K562 (cell line): Measurements from ENCODE around the gene CCDC68. TPM values are rescaled to one million over a fixed set of nuclear protein-coding genes. Genes with fewer than 3 reads are reported as not detected.

Experiments
- ATAC-seq: fragments of 200-7000 bp; cut with Tn5 transposase; 3 replicates; pipeline ENCODE4 v1.9.1; 2020; ENCODE audit warnings: moderate library complexity
- BruUV-seq: library from RNA; stranded (reverse); fragments of 400-500 nt; replicated peaks from 2 replicates; lab custom pipeline; 2021; lab: Mats Ljungman, UMichigan
- CTCF ChIA-PET: fragments of 300-600 bp; formaldehyde crosslinking; extraction: SDS; loops from one replicate; lab custom pipeline; 2021; ENCODE audit warnings: low intra/inter-chr PET ratio; lab: Yijun Ruan, JAX
- POLR2A ChIA-PET: fragments of 300-600, 350-650 bp; sonication (Branson Sonifier 250); formaldehyde crosslinking; extraction: SDS; loops from one replicate; lab custom pipeline; 2021; ENCODE audit warnings: antibody characterized with exemption, inconsistent platforms; lab: Yijun Ruan, JAX
- DNase-seq, 4 experiments: peaks; one replicate each; pipeline versions ENCODE4 v3.0.0 to v3.0.0-alpha.2; 2011 to 2018; ENCODE audit warnings: low spot score in 3 of 4, mixed read lengths in 3 of 4; ENCODE audit errors: extremely low read depth in 1 of 4
- FAIRE-seq: peaks from 2 replicates; lab custom pipeline; 2011; peaks lifted over from hg19 to GRCh38; lab: Jason Lieb, UNC
- H2AFZ ChIP-seq: 2 replicates; pipeline ENCODE4 v1.6.0; 2011; ENCODE audit warnings: low read depth, low read length, control low read depth, inconsistent platforms
- H3K27ac ChIP-seq: fragments of 200-600 bp; 3 replicates; pipeline ENCODE4 v1.8.0; 2011; ENCODE audit warnings: low read depth, mild to moderate bottlenecking, control low read depth, inconsistent platforms, low read length, moderate library complexity, mixed read lengths; ENCODE audit errors: extremely low read depth
- H3K27me3 ChIP-seq, 2 experiments: fragments of 300-600 bp in 1 of 2; 2 replicates in 1 of 2; 3 replicates in 1 of 2; pipeline versions ENCODE4 v1.6.0 to v1.8.0; 2011; ENCODE audit warnings: inconsistent platforms in 2 of 2, low read length in 2 of 2, mild to moderate bottlenecking in 1 of 2, mixed read lengths in 1 of 2, moderate library complexity in 1 of 2; ENCODE audit not compliant: control insufficient read depth in 2 of 2, insufficient read depth in 2 of 2
- H3K36me3 ChIP-seq: fragments of 300-600 bp; 3 replicates; pipeline ENCODE4 v1.8.0; 2011; ENCODE audit warnings: mild to moderate bottlenecking, low read length, inconsistent platforms; ENCODE audit not compliant: control insufficient read depth, insufficient read depth
- H3K4me1 ChIP-seq, 2 experiments: fragments of 200-600 bp in 1 of 2; replicated peaks in 1 of 2; 2 replicates in 1 of 2; 3 replicates in 1 of 2; pipeline versions ENCODE4 v1.5.1 to v1.8.0; 2011; ENCODE audit warnings: inconsistent platforms in 2 of 2, low read length in 2 of 2, mild to moderate bottlenecking in 1 of 2, mixed read lengths in 1 of 2, moderate library complexity in 1 of 2; ENCODE audit not compliant: control insufficient read depth in 2 of 2, insufficient read depth in 2 of 2
- H3K4me2 ChIP-seq: 2 replicates; pipeline ENCODE4 v1.6.1; 2011; ENCODE audit warnings: low read length, control low read depth, inconsistent platforms, mixed read lengths; ENCODE audit not compliant: insufficient read depth
- H3K4me3 ChIP-seq: fragments of 200-600 bp; sonication (generic), shearing (Covaris generic); 2 replicates; pipeline ENCODE4 v1.5.1; 2016; ENCODE audit warnings: control low read depth, inconsistent platforms
- H3K79me2 ChIP-seq: fragments of 200-600 bp; 3 replicates; pipeline ENCODE4 v1.8.0; 2011; ENCODE audit warnings: low read length, inconsistent platforms; ENCODE audit not compliant: control insufficient read depth, insufficient read depth
- H3K9ac ChIP-seq, 2 experiments: 2 replicates each; pipeline versions ENCODE4 v1.6.0 to v1.6.1; 2011; ENCODE audit warnings: low read depth in 2 of 2, low read length in 2 of 2, control low read depth in 1 of 2, inconsistent platforms in 1 of 2, mild to moderate bottlenecking in 1 of 2, mixed read lengths in 1 of 2; ENCODE audit not compliant: insufficient read depth in 1 of 2
- H3K9me1 ChIP-seq: one replicate; pipeline ENCODE4 v1.6.0; 2011; ENCODE audit warnings: inconsistent platforms, mild to moderate bottlenecking, low read length, moderate library complexity; ENCODE audit not compliant: control insufficient read depth, insufficient read depth
- H3K9me3 ChIP-seq: replicated peaks from 2 replicates; pipeline ENCODE4 v1.5.1; 2011; ENCODE audit warnings: low read depth, low read length, inconsistent platforms; ENCODE audit not compliant: control insufficient read depth, insufficient read depth
- H4K20me1 ChIP-seq: replicated peaks from 2 replicates; pipeline ENCODE4 v1.6.1; 2011; ENCODE audit warnings: low read length, inconsistent platforms, mixed read lengths; ENCODE audit not compliant: control insufficient read depth, insufficient read depth
- BRD9 ChIP-seq: fragments of 450-650 bp; IDR thresholded peaks from 2 replicates; pipeline ENCODE4 v1.6.1; 2018; ENCODE audit warnings: low read depth; ENCODE audit not compliant: partially characterized antibody
- CBFA2T2 ChIP-seq: fragments of 450-650 bp; conservative IDR thresholded peaks from 2 replicates; pipeline ENCODE4 v1.6.1; 2017; ENCODE audit warnings: mild to moderate bottlenecking
- CREBBP ChIP-seq: IDR thresholded peaks from one replicate; pipeline ENCODE4 v1.6.1; 2012; ENCODE audit warnings: low read depth, mild to moderate bottlenecking, control low read depth, inconsistent platforms, low read length
- IFI16 ChIP-seq: fragments of 250-450 bp; sonication (Bioruptor Pico); IDR thresholded peaks from 2 replicates; pipeline ENCODE4 v2.1.2; 2022; ENCODE audit warnings: mild to moderate bottlenecking, inconsistent platforms
- NR4A1 ChIP-seq, 2 experiments: fragments of 250-450 bp in 1 of 2; fragments of 450-650 bp in 1 of 2; sonication (Bioruptor Pico) in 1 of 2; IDR thresholded peaks; 2 replicates each; pipeline versions ENCODE4 v1.4.0 to v1.6.1; 2016 to 2020; ENCODE audit warnings: mild to moderate bottlenecking in 2 of 2, missing compliant biosample characterization in 1 of 2, missing genetic modification characterization in 1 of 2, moderate library complexity in 1 of 2
- PHTF2 ChIP-seq: fragments of 250-450 bp; sonication (Bioruptor Pico); IDR thresholded peaks from 2 replicates; pipeline ENCODE4 v1.5.0; 2021; ENCODE audit warnings: mild to moderate bottlenecking
- PKNOX1 ChIP-seq: fragments of 450-650 bp; IDR thresholded peaks from 2 replicates; pipeline ENCODE4 v1.6.1; 2016
- PML ChIP-seq: IDR thresholded peaks from 2 replicates; pipeline ENCODE4 v1.6.1; 2012; ENCODE audit warnings: low read length, inconsistent platforms
- TAF15 ChIP-seq: fragments of 200-400 bp; formaldehyde crosslinking; IDR thresholded peaks from 2 replicates; pipeline ENCODE4 v1.6.1; 2017; ENCODE audit warnings: mild to moderate bottlenecking, low read depth, low read length, moderate library complexity
- ZBTB12 ChIP-seq: fragments of 250-450 bp; sonication (Bioruptor Pico); IDR thresholded peaks from 2 replicates; pipeline ENCODE4 v1.4.0; 2020
- ZNF121 ChIP-seq: sonication (generic); formaldehyde crosslinking; conservative IDR thresholded peaks from 2 replicates; pipeline ENCODE4 v1.8.0; 2022; ENCODE audit warnings: missing genetic modification reagents
- ZNF324 ChIP-seq: fragments of 250-450 bp; sonication (Bioruptor Pico); IDR thresholded peaks from 2 replicates; pipeline ENCODE4 v1.4.0; 2020; ENCODE audit warnings: mild to moderate bottlenecking
- ZNF79 ChIP-seq: fragments of 250-450 bp; sonication (Bioruptor Pico); IDR thresholded peaks from 2 replicates; pipeline ENCODE4 v1.4.0; 2020; ENCODE audit warnings: low read depth, mild to moderate bottlenecking, moderate library complexity
- WGBS: fragments of 100-300 bp; shearing (Covaris generic); methylation state at CpG from one replicate; pipeline ENCODE4 v1.1.6; 2016; ENCODE audit warnings: low coverage, mixed read lengths; ENCODE audit not compliant: insufficient coverage; ENCODE audit errors: missing lambda C conversion rate; 5-methylcytosine and 5-hydroxymethylcytosine counted together
- in situ Hi-C: fragments of 300-500 bp; cut with MboI; formaldehyde crosslinking; loops from 4 replicates; pipeline ENCODE4 v1.15.0; 2018; ENCODE audit warnings: inconsistent platforms, mixed read lengths
- intact Hi-C: fragments of 100-400 bp; cut with micrococcal nuclease; formaldehyde crosslinking; loops from 2 replicates; pipeline ENCODE4 v1.14.2; 2022
- polyA plus RNA-seq, 8 experiments: library from polyadenylated mRNA; depleted of rRNA in 4 of 8; stranded (reverse) in 5 of 8; unstranded in 3 of 8; fragments of >200 nt; fragmentation: Nextera tagmentation in 2 of 8; fragmentation: Illumina TruSeq in 1 of 8; extraction: Ambion mirVana in 2 of 8; extraction: Trizol in 1 of 8; gene quantifications; 2 replicates each; pipeline versions ENCODE4 v1.2.1 to v1.2.3, GENCODE V29; 2011 to 2014; ENCODE audit warnings: inconsistent platforms in 1 of 8, missing spikeins in 1 of 8
- total RNA-seq, 7 experiments: library from RNA; depleted of rRNA in 6 of 7; stranded (reverse); fragments of >200 nt in 6 of 7; fragmentation: Illumina TruSeq in 2 of 7; extraction: Trizol in 2 of 7; gene quantifications; 2 replicates each; pipeline versions ENCODE4 v1.2.1 to v1.2.3, GENCODE V29; 2011 to 2021; ENCODE audit warnings: low replicate concordance in 1 of 7

Gene CCDC68
- total and polyA plus RNA-seq, 9 of the 15 experiments (the other 6 are each of a cell fraction or from before 2014, with no cell fraction given): 0.28 to 4.5 (median 1.4) TPM

- H3K4me3 ChIP-seq: no peak overlapping the region
- no peak overlapping the region for H3K4me2 ChIP-seq
- FAIRE-seq: no peak
- H3K79me2 ChIP-seq: no peaks in the 10 kb centered on the region
- H3K9ac ChIP-seq: peak overlapping the region in 1 of 2 experiments; percentile 20; a peak in 1 of 4 replicates
- no peaks in the 10 kb centered on the region for H4K20me1 ChIP-seq
- peak overlapping the region; percentile 42 for H3K27ac ChIP-seq
- in situ Hi-C loops (no loop called here), intact Hi-C loops (no loop called here)
- TF ChIP-seq NR4A1 (CRISPR knock-in tag; IDR thresholded peaks at IDR 0.05) (no peak), NR4A1 (tag; IDR thresholded peaks at IDR 0.05) (no peak), ZNF121 (no peak), ZNF324 (CRISPR knock-in tag) (no peak), IFI16 (CRISPR knock-in tag) (no peak), PML (no peak), BRD9 (no peak), TAF15 (no peak), CBFA2T2 (no peak), ZNF79 (CRISPR knock-in tag) (no peak), PKNOX1 (no peak), PHTF2 (no peak), CREBBP (no peak), ZBTB12 (CRISPR knock-in tag) (no peak)
- POLR2A ChIA-PET: no interaction called here
- H3K27me3 ChIP-seq: no peaks in the 10 kb centered on the region
- H3K4me1 ChIP-seq: peaks cover 0 to 20% of the 10 kb centered on the region in 2 experiments; a peak in 3 of 5 replicates
- CTCF ChIA-PET: no interaction called here
- no peaks in the 10 kb centered on the region for H3K9me3 ChIP-seq
- no peaks in the 10 kb centered on the region for H3K36me3 ChIP-seq
- no peaks in the 10 kb centered on the region for H3K9me1 ChIP-seq
- peak overlapping the region; percentile 32; the same call in 1 of the 2 replicates for H2AFZ ChIP-seq
- WGBS: 20% methylated on average over 1 of the region's 1 CpG
- no peak for ATAC-seq
- DNase-seq: no peak
- BruUV-seq: no TSS peak
Observed at GRCh38 chr18:54872681-54873080, 86.6 kb downstream of the CCDC68 start.
